Upper lobe of left lung (tissue), 6 donors: Measurements from ENCODE around the gene ADGRV1. TPM values are rescaled to one million over a fixed set of nuclear protein-coding genes. Genes with fewer than 3 reads are reported as not detected.

Source experiments
- ATAC-seq, 2 donors: fragments of 200-7000 bp; cut with Tn5 transposase; one replicate each; pipeline ENCODE4 v1.9.1; 2022; ENCODE audit warnings: mild to moderate bottlenecking in 2 of 2, moderate library complexity in 2 of 2; ENCODE audit not compliant: low FRiP score in 2 of 2
- DNase-seq, 2 donors: peaks; one replicate each; pipeline ENCODE4 v3.0.0-alpha.2; 2019 to 2020
- H3K27ac ChIP-seq, 4 donors: fragments of 200-600 bp; sonication (generic); one replicate each; pipeline ENCODE4 v1.5.1; 2016 to 2019
- H3K27me3 ChIP-seq, 4 donors: fragments of 200-600 bp; sonication (generic); one replicate each; pipeline ENCODE4 v1.5.1; 2017 to 2019
- H3K36me3 ChIP-seq, 4 donors: fragments of 200-600 bp; sonication (generic); one replicate each; pipeline ENCODE4 v1.5.1; 2016 to 2019
- H3K4me1 ChIP-seq, 4 donors: fragments of 200-600 bp; sonication (generic); one replicate each; pipeline ENCODE4 v1.5.1; 2018 to 2019
- H3K4me3 ChIP-seq, 4 donors: fragments of 200-600 bp; sonication (generic); one replicate each; pipeline ENCODE4 v1.5.1; 2017 to 2019; ENCODE audit warnings: mild to moderate bottlenecking in 2 of 4, moderate library complexity in 1 of 4
- H3K9me3 ChIP-seq, 4 donors: fragments of 200-600 bp; sonication (generic); one replicate each; pipeline ENCODE4 v1.5.1; 2018 to 2019
- EP300 ChIP-seq, 4 donors: sonication (generic); formaldehyde crosslinking; IDR thresholded peaks; one replicate each; pipeline ENCODE4 v1.5.1; 2017; ENCODE audit warnings: antibody characterized with exemption in 4 of 4, control low read depth in 2 of 4
- POLR2A ChIP-seq, 4 donors: fragments of 450-650 bp; IDR thresholded peaks; one replicate each; pipeline ENCODE4 v1.5.1; 2016 to 2017; ENCODE audit warnings: antibody characterized with exemption in 4 of 4, mild to moderate bottlenecking in 2 of 4
- POLR2AphosphoS5 ChIP-seq, 2 donors: sonication (generic); formaldehyde crosslinking; IDR thresholded peaks; one replicate each; pipeline ENCODE4 v1.5.1; 2017; ENCODE audit warnings: antibody characterized with exemption in 2 of 2
- WGBS, 2 donors: methylation state at CpG; one replicate each; pipeline ENCODE4 v1.1.5; 2017 to 2018; 5-methylcytosine and 5-hydroxymethylcytosine counted together
- total RNA-seq, 6 donors: library from RNA; depleted of rRNA in 4 of 6; stranded (reverse); fragments of >200 nt in 4 of 6; gene quantifications; one replicate each; pipeline versions ENCODE4 v1.1.0 to v1.2.1, GENCODE V29; 2016 to 2021
- TF ChIP-seq, protein P1 (sequence below), 6 experiments: fragments of 450-650 bp in 4 of 6; fragments of 200-600 bp in 2 of 6; sonication (generic) in 2 of 6; IDR thresholded peaks; one replicate each; pipeline ENCODE4 v1.5.1; 2016 to 2019; ENCODE audit warnings: antibody characterized with exemption in 6 of 6
- donor health status: DM: no; HTN: no; CAD: no; lungs with moderate emphysema.
- donor health status: DM: no; HTN: yes; CAD: no; lungs with severe emphysema.

ADGRV1 gene
- total RNA-seq, 6 donors from 2014 or later = 22.3 to 129 (median 60.4) TPM

DNA sequence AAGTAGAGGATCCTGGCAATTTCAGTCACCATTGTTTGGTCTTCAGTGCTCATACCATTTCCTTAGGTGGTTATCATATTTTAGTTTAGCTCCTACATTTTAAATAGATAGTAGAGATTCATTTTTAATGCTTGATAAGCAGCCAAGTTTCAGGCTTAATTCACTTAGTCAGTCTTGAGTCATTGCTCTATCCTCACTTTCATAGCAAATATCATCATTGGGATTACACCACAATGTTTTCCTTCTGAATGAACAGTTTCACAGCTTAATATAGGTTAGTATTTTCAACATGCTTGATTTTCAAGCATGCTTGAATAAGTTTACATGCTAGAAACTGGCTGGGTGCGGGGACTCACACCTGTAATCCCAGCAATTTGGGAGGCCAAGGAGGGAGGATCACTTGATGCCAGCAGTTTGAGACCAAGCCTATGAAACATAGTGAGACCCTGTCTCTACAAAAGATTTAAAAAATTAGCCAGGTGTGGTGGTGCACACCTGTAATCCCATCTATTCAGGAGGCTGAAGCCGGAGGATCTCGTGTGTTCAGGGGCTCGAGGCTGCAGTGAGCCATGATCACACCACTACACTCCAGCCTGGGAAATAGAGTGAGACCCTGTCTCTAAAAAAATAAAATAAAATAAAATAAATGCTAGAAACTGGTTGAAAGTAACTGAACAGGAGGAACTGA lies 339.9 kb downstream of the ADGRV1 start:
- DNase-seq (no peak), ATAC-seq (no peak)
- Histone ChIP-seq H3K4me3 (no peak overlapping the region), H3K4me1 (no peaks in the 10 kb centered on the region), H3K27me3 (no peaks in the 10 kb centered on the region), H3K27ac (no peak overlapping the region), H3K36me3 (no peaks in the 10 kb centered on the region), H3K9me3 (no peaks in the 10 kb centered on the region)
- 87 to 97% methylated on average over 4 of the region's 4 CpGs for WGBS, 2 donors
- TF ChIP-seq, protein P1, sequence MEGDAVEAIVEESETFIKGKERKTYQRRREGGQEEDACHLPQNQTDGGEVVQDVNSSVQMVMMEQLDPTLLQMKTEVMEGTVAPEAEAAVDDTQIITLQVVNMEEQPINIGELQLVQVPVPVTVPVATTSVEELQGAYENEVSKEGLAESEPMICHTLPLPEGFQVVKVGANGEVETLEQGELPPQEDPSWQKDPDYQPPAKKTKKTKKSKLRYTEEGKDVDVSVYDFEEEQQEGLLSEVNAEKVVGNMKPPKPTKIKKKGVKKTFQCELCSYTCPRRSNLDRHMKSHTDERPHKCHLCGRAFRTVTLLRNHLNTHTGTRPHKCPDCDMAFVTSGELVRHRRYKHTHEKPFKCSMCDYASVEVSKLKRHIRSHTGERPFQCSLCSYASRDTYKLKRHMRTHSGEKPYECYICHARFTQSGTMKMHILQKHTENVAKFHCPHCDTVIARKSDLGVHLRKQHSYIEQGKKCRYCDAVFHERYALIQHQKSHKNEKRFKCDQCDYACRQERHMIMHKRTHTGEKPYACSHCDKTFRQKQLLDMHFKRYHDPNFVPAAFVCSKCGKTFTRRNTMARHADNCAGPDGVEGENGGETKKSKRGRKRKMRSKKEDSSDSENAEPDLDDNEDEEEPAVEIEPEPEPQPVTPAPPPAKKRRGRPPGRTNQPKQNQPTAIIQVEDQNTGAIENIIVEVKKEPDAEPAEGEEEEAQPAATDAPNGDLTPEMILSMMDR (IDR thresholded peaks at IDR 0.05) = no peak
- TF ChIP-seq POLR2AphosphoS5 (IDR thresholded peaks at IDR 0.05) (no peak), EP300 (IDR thresholded peaks at IDR 0.05) (no peak), POLR2A (IDR thresholded peaks at IDR 0.05) (no peak)

DNA sequence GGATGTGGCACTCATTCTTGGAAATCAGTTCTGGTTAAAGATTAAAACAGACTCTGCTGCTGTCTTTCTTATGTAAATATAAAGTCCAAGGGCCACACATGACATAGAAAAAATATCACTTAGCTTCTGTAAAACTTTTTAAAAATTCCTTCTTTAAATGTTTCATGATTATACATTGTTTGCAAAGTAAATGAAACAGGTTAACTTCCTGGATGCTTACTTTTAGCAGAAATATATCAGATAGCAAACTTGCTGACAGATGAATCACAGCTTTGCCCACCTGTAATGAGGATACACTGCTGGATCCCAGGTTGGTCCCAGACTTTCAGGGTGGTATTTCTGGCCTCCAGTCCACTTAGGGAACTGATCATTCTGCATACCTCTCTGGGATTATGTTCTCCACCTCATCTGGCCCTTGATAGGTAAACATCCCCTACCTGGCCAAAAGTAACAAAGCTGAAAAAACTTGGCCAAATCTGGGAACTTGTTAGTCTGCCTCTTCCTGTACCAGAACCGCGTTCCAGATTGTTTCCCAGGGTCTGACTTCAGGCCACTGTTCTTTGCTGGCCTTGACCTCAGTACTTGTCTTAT lies 340.5 kb downstream of the ADGRV1 start:
- DNase-seq = no peak

DNA sequence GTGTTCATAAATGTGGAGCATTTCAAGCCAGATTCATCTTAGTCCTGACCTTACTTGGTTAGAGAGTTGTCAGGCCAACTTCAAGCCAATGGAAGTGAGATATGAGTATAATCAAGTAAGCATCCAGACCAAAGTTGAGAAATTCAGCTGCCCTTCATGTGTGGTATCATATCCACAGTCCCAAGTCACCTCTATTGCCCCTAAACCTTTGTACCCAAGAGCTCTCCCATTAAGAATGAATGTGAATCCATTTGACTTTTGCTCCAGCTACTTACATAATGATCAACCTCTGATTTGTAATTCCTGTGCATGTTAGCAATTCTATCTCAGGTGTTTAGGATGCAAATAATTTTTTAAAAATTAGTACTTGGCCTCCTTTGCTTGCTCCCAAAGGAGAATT lies 342.7 kb downstream of the ADGRV1 start:
- no peak overlapping the region for H3K27ac ChIP-seq
- no peak overlapping the region for H3K4me3 ChIP-seq
- H3K4me1 ChIP-seq = no peaks in the 10 kb centered on the region
- H3K36me3 ChIP-seq = no peaks in the 10 kb centered on the region
- TF ChIP-seq POLR2AphosphoS5 (IDR thresholded peaks at IDR 0.05) (no peak), POLR2A (IDR thresholded peaks at IDR 0.05) (no peak), EP300 (IDR thresholded peaks at IDR 0.05) (no peak)
- TF ChIP-seq, protein P1 (IDR thresholded peaks at IDR 0.05) = no peak
- ATAC-seq = no peak
- H3K9me3 ChIP-seq = no peaks in the 10 kb centered on the region
- H3K27me3 ChIP-seq = no peaks in the 10 kb centered on the region
- no peak for DNase-seq

More for the DNA sequence above, 340.5 kb downstream of the ADGRV1 start:
- Histone ChIP-seq H3K4me1 (no peaks in the 10 kb centered on the region), H3K36me3 (no peaks in the 10 kb centered on the region), H3K9me3 (no peaks in the 10 kb centered on the region), H3K27me3 (no peaks in the 10 kb centered on the region), H3K4me3 (no peak overlapping the region), H3K27ac (no peak overlapping the region)
- no peak for TF ChIP-seq POLR2AphosphoS5 (IDR thresholded peaks at IDR 0.05)
- TF ChIP-seq EP300 (IDR thresholded peaks at IDR 0.05) = no peak
- TF ChIP-seq, protein P1 (IDR thresholded peaks at IDR 0.05) = no peak
- TF ChIP-seq POLR2A (IDR thresholded peaks at IDR 0.05) = no peak
- WGBS, 2 donors = 64 to 74% methylated on average over 2 of the region's 2 CpGs
- no peak for ATAC-seq

DNA sequence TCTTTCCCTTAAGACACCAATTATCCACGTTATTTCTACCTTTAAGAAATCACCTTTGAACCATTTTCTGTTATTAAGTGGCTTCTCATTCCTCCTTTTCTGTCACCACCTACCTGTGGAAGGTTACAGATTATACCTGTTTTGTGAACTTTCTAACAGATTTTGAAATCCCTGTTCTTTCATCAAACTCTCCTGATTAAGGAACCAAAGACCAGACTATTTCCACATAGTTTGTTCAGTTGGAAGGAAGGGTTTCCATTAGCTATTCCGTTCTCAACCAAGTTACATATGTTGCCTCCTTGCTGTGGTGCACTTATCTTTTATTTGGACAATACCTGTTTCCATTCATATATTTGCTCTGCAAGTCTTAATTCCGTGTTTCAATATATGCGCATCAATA lies 343.6 kb downstream of the ADGRV1 start:
- WGBS, 2 donors = 82 to 87% methylated on average over 4 of the region's 4 CpGs
- no peak for ATAC-seq
- Histone ChIP-seq H3K27ac (no peak overlapping the region), H3K9me3 (no peaks in the 10 kb centered on the region), H3K36me3 (no peaks in the 10 kb centered on the region), H3K4me1 (no peaks in the 10 kb centered on the region), H3K27me3 (no peaks in the 10 kb centered on the region), H3K4me3 (no peak overlapping the region)
- no peak for DNase-seq
- TF ChIP-seq, protein P1 (IDR thresholded peaks at IDR 0.05) = no peak
- TF ChIP-seq POLR2AphosphoS5 (IDR thresholded peaks at IDR 0.05) = no peak
- no peak for TF ChIP-seq POLR2A (IDR thresholded peaks at IDR 0.05)
- no peak for TF ChIP-seq EP300 (IDR thresholded peaks at IDR 0.05)
